Neural progenitor cell (in vitro differentiated cells): ENCODE data around the gene MYD88. TPM values are rescaled to one million over a fixed set of nuclear protein-coding genes. Genes with fewer than 3 reads are reported as not detected.

ENCODE experiments used
- DNase-seq: peaks from one replicate; pipeline ENCODE4 v3.0.0-alpha.2; 2016; ENCODE audit warnings: low spot score
- H2AFZ ChIP-seq: fragments of 200-600 bp; sonication (generic); replicated peaks from 2 replicates; pipeline ENCODE4 v1.6.1; 2016; ENCODE audit warnings: antibody characterized with exemption
- H3F3A ChIP-seq: fragments of 200-600 bp; sonication (generic); 2 replicates; pipeline ENCODE4 v1.6.1; 2016; ENCODE audit warnings: antibody characterized with exemption, low read depth
- H3K27ac ChIP-seq: fragments of 200-600 bp; sonication (generic); 2 replicates; pipeline ENCODE4 v1.5.1; 2016; ENCODE audit warnings: mild to moderate bottlenecking
- H3K27me3 ChIP-seq: fragments of 200-600 bp; sonication (generic); 2 replicates; pipeline ENCODE4 v1.6.1; 2016; ENCODE audit warnings: mild to moderate bottlenecking, moderate library complexity
- H3K36me3 ChIP-seq: fragments of 200-600 bp; sonication (generic); 2 replicates; pipeline ENCODE4 v1.5.1; 2016
- H3K4me1 ChIP-seq: fragments of 200-600 bp; sonication (generic); 2 replicates; pipeline ENCODE4 v1.6.1; 2016; ENCODE audit warnings: mixed run types
- H3K4me2 ChIP-seq: fragments of 200-600 bp; sonication (generic); 2 replicates; pipeline ENCODE4 v1.6.1; 2016
- H3K4me3 ChIP-seq: fragments of 200-600 bp; sonication (generic); 2 replicates; pipeline ENCODE4 v1.5.1; 2016
- H3K79me2 ChIP-seq: fragments of 200-600 bp; sonication (generic); 2 replicates; pipeline ENCODE4 v1.6.1; 2016; ENCODE audit warnings: low read depth
- H3K9ac ChIP-seq: fragments of 200-600 bp; sonication (generic); 2 replicates; pipeline ENCODE4 v1.6.1; 2016
- H3K9me3 ChIP-seq: fragments of 200-600 bp; sonication (generic); 2 replicates; pipeline ENCODE4 v1.5.1; 2016; ENCODE audit warnings: low read depth
- H4K20me1 ChIP-seq: fragments of 200-600 bp; sonication (generic); 2 replicates; pipeline ENCODE4 v1.6.1; 2016; ENCODE audit warnings: low read depth
- H3K27ac Mint-ChIP-seq: 3 replicates; pipeline ENCODE4 v1.8.0; 2021; ENCODE audit warnings: mixed read lengths
- H3K27me3 Mint-ChIP-seq: 2 replicates; pipeline ENCODE4 v1.8.0; 2022; ENCODE audit warnings: low read depth, mild to moderate bottlenecking, inconsistent platforms, moderate library complexity, mixed read lengths; ENCODE audit not compliant: insufficient read depth
- H3K36me3 Mint-ChIP-seq: 3 replicates; pipeline ENCODE4 v1.8.0; 2021; ENCODE audit warnings: mixed read lengths
- H3K4me1 Mint-ChIP-seq: 3 replicates; pipeline ENCODE4 v1.8.0; 2021; ENCODE audit warnings: mixed read lengths
- H3K4me3 Mint-ChIP-seq: 3 replicates; pipeline ENCODE4 v1.8.0; 2021; ENCODE audit warnings: mild to moderate bottlenecking, moderate library complexity, mixed read lengths
- H3K9me3 Mint-ChIP-seq: 3 replicates; pipeline ENCODE4 v1.8.0; 2020; ENCODE audit warnings: mixed read lengths
- CTCF ChIP-seq: fragments of 200-600 bp; sonication (generic); IDR thresholded peaks from 2 replicates; pipeline ENCODE4 v1.5.1; 2017; ENCODE audit warnings: antibody characterized with exemption, mild to moderate bottlenecking
- EZH2 ChIP-seq: fragments of 200-600 bp; sonication (generic); IDR thresholded peaks from 2 replicates; pipeline ENCODE4 v1.6.1; 2017; ENCODE audit warnings: antibody characterized with exemption, mild to moderate bottlenecking, moderate library complexity
- EZH2phosphoT487 ChIP-seq: fragments of 200-600 bp; sonication (generic); IDR thresholded peaks from 2 replicates; pipeline ENCODE4 v1.6.1; 2017; ENCODE audit warnings: antibody characterized with exemption
- total RNA-seq: library from RNA; depleted of rRNA; stranded (reverse); fragments of >200 nt; gene quantifications from 2 replicates; pipeline ENCODE4 v1.2.3, GENCODE V29; 2015; ENCODE audit warnings: low replicate concordance

MYD88 gene
- total RNA-seq, 1 donor from 2014 or later: 3.1 TPM

DNA sequence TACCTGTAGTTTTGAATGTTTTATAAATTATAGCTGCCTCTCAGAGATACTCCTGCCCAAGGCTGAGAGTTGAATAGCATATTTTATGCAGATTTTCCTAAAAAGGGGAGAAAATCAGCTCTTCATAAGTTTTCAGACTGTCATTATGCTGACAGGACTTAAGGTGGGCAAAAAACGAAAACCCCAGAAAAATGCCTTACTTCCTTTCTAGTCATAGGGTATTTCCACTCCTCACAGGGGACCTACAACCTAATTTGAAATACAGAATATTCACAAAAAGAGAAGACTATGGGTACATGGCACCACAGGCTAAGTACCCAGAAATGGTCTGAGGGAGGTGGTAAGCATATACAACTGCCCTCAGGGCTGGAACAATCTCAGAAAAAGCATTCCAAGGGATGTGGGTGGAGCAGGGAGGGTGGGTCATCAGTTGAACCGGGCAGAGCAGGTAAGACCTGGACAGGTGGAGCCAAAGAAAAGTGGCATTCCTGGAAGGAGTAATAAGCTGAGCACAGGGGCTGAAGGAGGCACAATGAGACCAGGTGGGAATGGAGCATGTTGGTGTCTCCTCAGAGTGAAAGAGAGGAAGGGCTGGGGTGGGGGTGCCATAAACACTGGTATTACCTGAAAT is 16.3 kb downstream of the MYD88 start:
- no peak overlapping the region for H3K4me3 Mint-ChIP-seq
- no peaks in the 10 kb centered on the region for H3K9me3 ChIP-seq
- peaks cover 8% of the 10 kb centered on the region for H3K4me1 ChIP-seq
- H3K27me3 ChIP-seq: no peaks in the 10 kb centered on the region
- no peak overlapping the region for H2AFZ ChIP-seq
- no peak overlapping the region for H3K4me2 ChIP-seq
- no peaks in the 10 kb centered on the region for H3K79me2 ChIP-seq
- no peaks in the 10 kb centered on the region for H3K4me1 Mint-ChIP-seq
- H3K27ac Mint-ChIP-seq: no peak overlapping the region
- no peaks in the 10 kb centered on the region for H3K9me3 Mint-ChIP-seq
- H4K20me1 ChIP-seq: no peaks in the 10 kb centered on the region
- peaks cover 4% of the 10 kb centered on the region for H3K27me3 Mint-ChIP-seq
- H3K9ac ChIP-seq: no peak overlapping the region
- H3K36me3 ChIP-seq: no peaks in the 10 kb centered on the region
- no peaks in the 10 kb centered on the region for H3K36me3 Mint-ChIP-seq
- DNase-seq: no peak
- no peak overlapping the region for H3K27ac ChIP-seq
- no peak overlapping the region for H3K4me3 ChIP-seq
- TF ChIP-seq EZH2 (no peak), CTCF (no peak), EZH2phosphoT487 (no peak)
- H3F3A ChIP-seq: peaks cover 11% of the 10 kb centered on the region

GRCh38 chr3:38155825-38156224 is 17.4 kb downstream of the MYD88 start:
- TF ChIP-seq CTCF (no peak), EZH2phosphoT487 (no peak), EZH2 (no peak)
- DNase-seq: no peak
- Mint-ChIP-seq H3K4me3 (no peak overlapping the region), H3K9me3 (no peaks in the 10 kb centered on the region), H3K27me3 (peaks cover 6% of the 10 kb centered on the region), H3K4me1 (no peaks in the 10 kb centered on the region), H3K27ac (no peak overlapping the region), H3K36me3 (no peaks in the 10 kb centered on the region)
- no peak overlapping the region for H3K27ac ChIP-seq
- no peak overlapping the region for H3K9ac ChIP-seq
- no peaks in the 10 kb centered on the region for H3K79me2 ChIP-seq
- H3F3A ChIP-seq: peaks cover 20% of the 10 kb centered on the region
- no peak overlapping the region for H2AFZ ChIP-seq
- no peaks in the 10 kb centered on the region for H3K36me3 ChIP-seq
- H3K4me2 ChIP-seq: no peak overlapping the region
- no peaks in the 10 kb centered on the region for H3K9me3 ChIP-seq
- H4K20me1 ChIP-seq: no peaks in the 10 kb centered on the region
- no peak overlapping the region for H3K4me3 ChIP-seq
- H3K27me3 ChIP-seq: no peaks in the 10 kb centered on the region
- H3K4me1 ChIP-seq: peaks cover 8% of the 10 kb centered on the region

DNA sequence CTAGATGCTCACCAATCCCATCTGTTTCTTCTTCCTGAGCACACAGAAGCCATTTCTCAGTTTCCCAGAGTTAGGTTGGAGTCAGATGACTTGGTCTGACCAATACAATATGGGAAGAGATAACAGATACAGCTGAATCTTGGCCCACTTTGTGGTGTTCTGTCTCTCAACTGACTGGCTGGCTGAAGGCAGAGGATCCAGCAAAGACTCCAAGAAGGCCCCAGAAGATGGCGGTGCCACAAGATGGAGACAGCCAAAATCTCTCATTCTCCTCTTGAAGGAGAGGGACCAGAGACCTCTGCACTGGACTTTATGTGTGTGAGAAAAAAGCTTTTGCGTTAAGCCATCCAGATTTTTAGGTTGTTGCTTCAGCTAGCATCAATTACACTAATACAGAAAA is 18.7 kb downstream of the MYD88 start:
- no peak overlapping the region for H3K27ac ChIP-seq
- no peaks in the 10 kb centered on the region for H3K9me3 Mint-ChIP-seq
- H3K4me1 Mint-ChIP-seq: no peaks in the 10 kb centered on the region
- H3K4me3 ChIP-seq: no peak overlapping the region
- H3K27me3 Mint-ChIP-seq: peaks cover 3% of the 10 kb centered on the region
- H3K4me1 ChIP-seq: peaks cover 8% of the 10 kb centered on the region
- no peaks in the 10 kb centered on the region for H3K36me3 Mint-ChIP-seq
- no peak overlapping the region for H2AFZ ChIP-seq
- H3K79me2 ChIP-seq: no peaks in the 10 kb centered on the region
- no peaks in the 10 kb centered on the region for H3K9me3 ChIP-seq
- peaks cover 31% of the 10 kb centered on the region for H3F3A ChIP-seq
- TF ChIP-seq EZH2phosphoT487: no peak
- no peak for TF ChIP-seq CTCF
- no peak for TF ChIP-seq EZH2
- no peak overlapping the region for H3K9ac ChIP-seq
- H3K4me2 ChIP-seq: no peak overlapping the region
- no peaks in the 10 kb centered on the region for H3K27me3 ChIP-seq
- H3K27ac Mint-ChIP-seq: no peak overlapping the region
- DNase-seq: no peak
- no peaks in the 10 kb centered on the region for H4K20me1 ChIP-seq
- H3K36me3 ChIP-seq: no peaks in the 10 kb centered on the region
- no peak overlapping the region for H3K4me3 Mint-ChIP-seq
